AG04450 (cell line): ENCODE results near the gene NSUN4. TPM values are rescaled to one million over a fixed set of nuclear protein-coding genes. Genes with fewer than 3 reads are reported as not detected.

ENCODE experiments used
- CTCF ChIA-PET: fragments of 300-600, 350-600 bp; formaldehyde crosslinking; extraction: SDS; loops from one replicate; lab custom pipeline; 2022; ENCODE audit warnings: antibody characterized with exemption, inconsistent platforms; lab: Charles Lee
- POLR2A ChIA-PET: fragments of 350-600 bp; formaldehyde crosslinking; extraction: SDS; loops from one replicate; lab custom pipeline; 2021; ENCODE audit warnings: antibody characterized with exemption, inconsistent platforms; lab: Yijun Ruan, JAX
- DNase-seq: peaks from one replicate; pipeline ENCODE4 v3.0.0-alpha.2; 2011; ENCODE audit warnings: low read depth, low spot score
- H3K27ac ChIP-seq: one replicate; pipeline ENCODE4 v1.5.1; 2012; ENCODE audit warnings: low read depth, low read length, control low read depth
- H3K27me3 ChIP-seq: one replicate; pipeline ENCODE4 v1.6.0; 2012; ENCODE audit warnings: low read length; ENCODE audit not compliant: control insufficient read depth, insufficient read depth
- H3K4me3 ChIP-seq: 2 replicates; pipeline ENCODE4 v1.5.1; 2011; ENCODE audit warnings: mild to moderate bottlenecking, low read depth, low read length, control low read depth
- H3K9me3 ChIP-seq: 2 replicates; pipeline ENCODE4 v1.5.1; 2012; ENCODE audit warnings: low read length; ENCODE audit not compliant: control insufficient read depth, insufficient read depth
- CTCF ChIP-seq: IDR thresholded peaks from 2 replicates; pipeline ENCODE4 v1.5.1; 2011; ENCODE audit warnings: low read depth, low read length, control low read depth, inconsistent platforms
- polyA plus RNA-seq: library from polyadenylated mRNA; depleted of rRNA; stranded (reverse); fragments of >200 nt; gene quantifications from 2 replicates; pipeline ENCODE4 v1.2.3, GENCODE V29; 2011

The NSUN4 gene
- polyA plus RNA-seq, 1 experiment, result 18.4 TPM

DNA sequence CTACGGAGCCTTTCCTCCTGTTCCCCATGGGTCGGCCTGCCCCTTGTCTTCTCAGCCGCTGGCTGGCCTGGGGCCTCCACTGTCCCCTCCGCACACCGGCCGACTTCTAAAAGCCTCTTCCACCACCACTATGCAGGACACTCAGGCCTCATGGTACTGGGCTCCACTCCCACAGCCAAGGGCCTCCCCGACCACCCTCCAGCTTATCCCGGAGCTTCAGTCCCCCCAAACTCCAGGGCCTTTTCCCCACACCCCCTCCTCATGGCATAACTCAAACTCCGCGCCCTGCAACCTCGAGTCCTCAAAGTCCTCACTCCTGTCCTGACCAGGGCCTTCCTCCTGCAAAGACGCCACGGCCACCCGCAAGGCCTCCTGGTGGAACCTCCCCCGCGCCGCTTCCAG, 39.2 kb upstream of the NSUN4 start:
- ChIA-PET POLR2A (no interaction called here), CTCF (no interaction called here)
- H3K9me3 ChIP-seq, result no peaks in the 10 kb centered on the region; the same call in 1 of the 2 replicates
- TF ChIP-seq CTCF, result no peak
- no peaks in the 10 kb centered on the region for H3K27me3 ChIP-seq
- no peak for DNase-seq
- peak overlapping the region; percentile 86 for H3K4me3 ChIP-seq
- peak overlapping the region; percentile 95 for H3K27ac ChIP-seq

GRCh38 chr1:46301808-46302640, 38.6 kb upstream of the NSUN4 start:
- POLR2A ChIA-PET, result interaction anchor here (1.0 kb wide), 1 partner anchor 12 kb away, joined by 4 read pairs; no protein-coding TSS in a partner anchor
- Histone ChIP-seq H3K27me3 (no peaks in the 10 kb centered on the region), H3K9me3 (no peaks in the 10 kb centered on the region; the same call in 1 of the 2 replicates), H3K27ac (peak overlapping the region; percentile 95), H3K4me3 (peak overlapping the region; percentile 86)
- DNase-seq, result no peak
- TF ChIP-seq CTCF, result peak; percentile 12; the same call in 1 of the 2 replicates
- CTCF ChIA-PET, result interaction anchor here (1.9 to 2.5 kb wide), 2 partner anchors 38 to 45 kb away, joined by 12 read pairs; partner anchors contain the start of gene NSUN4

DNA sequence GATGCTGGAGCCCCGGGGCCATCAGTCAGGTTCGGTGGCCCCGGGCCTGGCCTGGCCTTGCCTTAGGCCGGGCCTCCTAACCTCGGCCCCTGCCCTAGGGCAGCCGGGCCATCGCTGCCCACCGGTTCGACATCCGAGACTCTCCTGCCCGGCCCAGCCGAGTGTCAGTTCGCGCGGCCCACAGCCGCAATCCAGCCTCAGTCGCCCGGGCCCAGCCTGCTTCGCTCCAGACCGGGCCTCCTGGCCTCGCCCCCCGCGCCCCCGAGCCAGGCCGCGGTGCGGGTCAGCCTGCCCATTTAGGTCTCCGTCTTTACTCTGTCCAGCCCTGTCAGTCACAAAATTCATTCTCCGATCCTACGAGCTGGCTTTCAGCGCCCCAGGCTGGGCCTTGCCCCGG, 38.0 kb upstream of the NSUN4 start:
- no peak for TF ChIP-seq CTCF
- Histone ChIP-seq H3K27ac (peak overlapping the region; percentile 95), H3K9me3 (no peaks in the 10 kb centered on the region; the same call in 1 of the 2 replicates), H3K4me3 (peak overlapping the region; percentile 86), H3K27me3 (no peaks in the 10 kb centered on the region)
- CTCF ChIA-PET, result interaction anchor here (1.9 to 2.5 kb wide), 2 partner anchors 38 to 45 kb away, joined by 12 read pairs; partner anchors contain the start of gene NSUN4
- DNase-seq, result no peak
- POLR2A ChIA-PET, result interaction anchor here (0.7 to 2.0 kb wide), 9 partner anchors 11 to 55 kb away, joined by 3 to 17 read pairs (median 4); partner anchors contain the start of genes NSUN4 and RAD54L

- peak; percentile 95 for DNase-seq
- TF ChIP-seq CTCF, result no peak
- Histone ChIP-seq H3K27ac (peak within 1 kb of the TSS; percentile 95), H3K4me3 (peak within 1 kb of the TSS; percentile 86), H3K27me3 (no peaks in the 10 kb centered on the region), H3K9me3 (no peaks in the 10 kb centered on the region; the same call in 1 of the 2 replicates)
- ChIA-PET CTCF (interaction anchor here (0.8 to 2.5 kb wide), 4 partner anchors 37 to 59 kb away, joined by 3 to 12 read pairs (median 12); partner anchors contain the start of gene NSUN4), POLR2A (interaction anchor here (0.6 to 2.0 kb wide), 10 partner anchors 10 to 56 kb away, joined by 3 to 17 read pairs (median 4); partner anchors contain the start of genes NSUN4 and RAD54L)
Observed at GRCh38 chr1:46303038-46303871, 37.4 kb upstream of the NSUN4 start, which contains the start of the genes LRRC41 and UQCRH. TSS of gene LRRC41 (minus strand) at chr1:46303616. CDS start at chr1:46303322, 294 bp downstream. TSS of gene UQCRH (plus strand) at chr1:46303698. CDS start at chr1:46303767, 69 bp downstream.
